HG02588 (cell line): ENCODE results near the gene MUC2.

ENCODE experiments used
- ATAC-seq: cut with Tn5 transposase; IDR thresholded peaks from one replicate; pipeline ENCODE4 v1.9.1; 2021; ENCODE audit warnings: mild to moderate bottlenecking, moderate library complexity; ENCODE audit not compliant: unreplicated experiment

Gene MUC2

GRCh38 chr11:1074244-1075221 lies at the start of gene MUC2:
Gene MUC2 (plus strand): TSS chr11:1074874.
- no peak for ATAC-seq

GRCh38 chr11:1025410-1026162 lies 49.1 kb upstream of the MUC2 start:
- ATAC-seq: no peak

- ATAC-seq: no peak
Measured at GRCh38 chr11:1026163-1026450, 48.6 kb upstream of the MUC2 start.

- no peak for ATAC-seq
Measured at GRCh38 chr11:1026641-1027482, 47.8 kb upstream of the MUC2 start.

GRCh38 chr11:1027483-1028290 lies 47.0 kb upstream of the MUC2 start:
- no peak for ATAC-seq

GRCh38 chr11:1028291-1028540 lies 46.5 kb upstream of the MUC2 start:
- no peak for ATAC-seq

GRCh38 chr11:1028616-1029015 lies 46.1 kb upstream of the MUC2 start:
- ATAC-seq: no peak

GRCh38 chr11:1029051-1029450 lies 45.6 kb upstream of the MUC2 start:
- no peak for ATAC-seq

- ATAC-seq: no peak
Measured at GRCh38 chr11:1029654-1030053, 45.0 kb upstream of the MUC2 start.

GRCh38 chr11:1030086-1030485 lies 44.6 kb upstream of the MUC2 start:
- no peak for ATAC-seq

- no peak for ATAC-seq
Measured at GRCh38 chr11:1030556-1030955, 44.1 kb upstream of the MUC2 start.

- ATAC-seq: no peak
Measured at GRCh38 chr11:1031121-1031899, 43.4 kb upstream of the MUC2 start.

- ATAC-seq: no peak
Measured at GRCh38 chr11:1032310-1032891, 42.3 kb upstream of the MUC2 start.

GRCh38 chr11:1033016-1033798 lies 41.5 kb upstream of the MUC2 start:
- ATAC-seq: no peak

GRCh38 chr11:1034001-1034400 lies 40.7 kb upstream of the MUC2 start:
- no peak for ATAC-seq

- no peak for ATAC-seq
Measured at GRCh38 chr11:1034456-1035295, 40.0 kb upstream of the MUC2 start.

GRCh38 chr11:1035577-1036283 lies 38.9 kb upstream of the MUC2 start:
- no peak for ATAC-seq
